Measurements from ENCODE around the gene CEP68. TPM values are rescaled to one million over a fixed set of nuclear protein-coding genes. Genes with fewer than 3 reads are reported as not detected.

The CEP68 gene, protein sequence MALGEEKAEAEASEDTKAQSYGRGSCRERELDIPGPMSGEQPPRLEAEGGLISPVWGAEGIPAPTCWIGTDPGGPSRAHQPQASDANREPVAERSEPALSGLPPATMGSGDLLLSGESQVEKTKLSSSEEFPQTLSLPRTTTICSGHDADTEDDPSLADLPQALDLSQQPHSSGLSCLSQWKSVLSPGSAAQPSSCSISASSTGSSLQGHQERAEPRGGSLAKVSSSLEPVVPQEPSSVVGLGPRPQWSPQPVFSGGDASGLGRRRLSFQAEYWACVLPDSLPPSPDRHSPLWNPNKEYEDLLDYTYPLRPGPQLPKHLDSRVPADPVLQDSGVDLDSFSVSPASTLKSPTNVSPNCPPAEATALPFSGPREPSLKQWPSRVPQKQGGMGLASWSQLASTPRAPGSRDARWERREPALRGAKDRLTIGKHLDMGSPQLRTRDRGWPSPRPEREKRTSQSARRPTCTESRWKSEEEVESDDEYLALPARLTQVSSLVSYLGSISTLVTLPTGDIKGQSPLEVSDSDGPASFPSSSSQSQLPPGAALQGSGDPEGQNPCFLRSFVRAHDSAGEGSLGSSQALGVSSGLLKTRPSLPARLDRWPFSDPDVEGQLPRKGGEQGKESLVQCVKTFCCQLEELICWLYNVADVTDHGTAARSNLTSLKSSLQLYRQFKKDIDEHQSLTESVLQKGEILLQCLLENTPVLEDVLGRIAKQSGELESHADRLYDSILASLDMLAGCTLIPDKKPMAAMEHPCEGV
- total RNA-seq, result 10 to 100 TPM; 21.4 to 48.0 (median 35.2) TPM

DNA sequence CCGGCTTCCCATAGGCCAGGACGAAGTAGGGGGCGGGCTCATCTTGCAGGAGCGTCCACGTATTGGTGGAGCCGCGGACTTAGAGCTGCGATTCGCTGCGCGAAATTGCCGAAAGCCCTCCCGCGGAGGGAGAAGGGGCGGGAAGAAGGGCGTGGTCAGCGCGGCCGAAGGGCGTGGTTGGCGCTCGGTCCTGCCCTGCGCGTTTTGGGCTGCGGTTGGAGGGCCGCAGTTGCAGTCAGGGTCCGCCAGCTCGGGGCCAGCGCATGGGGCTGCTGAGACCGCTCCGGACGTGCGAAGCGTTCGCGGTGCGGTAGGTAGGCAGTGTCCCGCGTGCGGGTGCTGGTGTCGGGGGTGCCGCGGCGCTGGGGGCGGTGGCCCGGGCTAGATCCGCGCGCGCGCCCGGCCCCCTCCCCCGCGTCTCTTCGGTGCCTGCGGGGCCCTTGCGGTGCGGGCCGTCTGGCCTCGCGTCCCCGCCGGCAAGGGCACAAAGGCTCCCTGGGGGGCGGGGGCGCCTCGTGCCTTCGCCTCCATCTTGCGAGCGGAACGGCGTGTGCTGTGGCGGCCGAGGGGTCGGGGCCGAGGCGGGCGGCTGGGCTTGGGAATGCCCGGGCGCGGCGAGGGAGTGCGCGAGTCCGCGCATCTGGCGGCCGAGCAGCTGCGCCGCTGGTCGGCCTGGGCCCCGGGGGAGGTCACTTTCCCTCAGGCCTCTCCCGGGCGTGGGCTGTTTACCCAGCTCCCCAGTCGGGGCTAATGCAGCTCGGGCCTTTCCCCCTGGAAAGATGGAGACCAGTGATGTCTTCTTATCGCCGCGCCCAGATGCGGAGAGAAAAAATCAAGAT is at the start of gene CEP68:
CEP68 (plus strand) TSS at position 202 of the 839 bp plus-strand sequence. CDS start 13,029 bp downstream, outside the sequence.
- H3K27me3 ChIP-seq, result no peaks in the 10 kb centered on the region
- peaks cover 48 to 50% of the 10 kb centered on the region in 2 donors for H3K4me1 ChIP-seq
- TF ChIP-seq POLR2A (IDR thresholded peaks at IDR 0.05), result peak; percentile 96 to 99
- TF ChIP-seq, protein P1, sequence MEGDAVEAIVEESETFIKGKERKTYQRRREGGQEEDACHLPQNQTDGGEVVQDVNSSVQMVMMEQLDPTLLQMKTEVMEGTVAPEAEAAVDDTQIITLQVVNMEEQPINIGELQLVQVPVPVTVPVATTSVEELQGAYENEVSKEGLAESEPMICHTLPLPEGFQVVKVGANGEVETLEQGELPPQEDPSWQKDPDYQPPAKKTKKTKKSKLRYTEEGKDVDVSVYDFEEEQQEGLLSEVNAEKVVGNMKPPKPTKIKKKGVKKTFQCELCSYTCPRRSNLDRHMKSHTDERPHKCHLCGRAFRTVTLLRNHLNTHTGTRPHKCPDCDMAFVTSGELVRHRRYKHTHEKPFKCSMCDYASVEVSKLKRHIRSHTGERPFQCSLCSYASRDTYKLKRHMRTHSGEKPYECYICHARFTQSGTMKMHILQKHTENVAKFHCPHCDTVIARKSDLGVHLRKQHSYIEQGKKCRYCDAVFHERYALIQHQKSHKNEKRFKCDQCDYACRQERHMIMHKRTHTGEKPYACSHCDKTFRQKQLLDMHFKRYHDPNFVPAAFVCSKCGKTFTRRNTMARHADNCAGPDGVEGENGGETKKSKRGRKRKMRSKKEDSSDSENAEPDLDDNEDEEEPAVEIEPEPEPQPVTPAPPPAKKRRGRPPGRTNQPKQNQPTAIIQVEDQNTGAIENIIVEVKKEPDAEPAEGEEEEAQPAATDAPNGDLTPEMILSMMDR (IDR thresholded peaks at IDR 0.05 in 4 of 5, conservative IDR thresholded peaks at IDR 0.05 in 1 of 5), result peak in 3 of 5 experiments; percentile 9 to 26 (median 19)
- peak within 1 kb of the TSS; percentile 90 to 96 (median 92) for H3K27ac ChIP-seq
- H3K9me3 ChIP-seq, result no peaks in the 10 kb centered on the region
- no peaks in the 10 kb centered on the region for H3K36me3 ChIP-seq
- DNase-seq (peak; percentile 98), ATAC-seq (peak; percentile 93)
- H3K4me3 ChIP-seq, result peak within 1 kb of the TSS; percentile 70 to 90 (median 86)
- in situ Hi-C loops (cut with MboI; ENCODE audit: low sequenced_read_pairs in 4 of 4) (loop anchor here in 1 of 4 donors (25.0 kb wide), 1 partner anchor 381 kb away; the partner anchor contains the start of gene SPRED2), intact Hi-C loops (cut with DNase I; ENCODE audit: low total_unique reads) (loop anchor here (1.0 to 10.0 kb wide), 4 partner anchors 69 to 1212 kb away; partner anchors contain the start of genes RAB1A, SLC1A4 and UGP2)

DNA sequence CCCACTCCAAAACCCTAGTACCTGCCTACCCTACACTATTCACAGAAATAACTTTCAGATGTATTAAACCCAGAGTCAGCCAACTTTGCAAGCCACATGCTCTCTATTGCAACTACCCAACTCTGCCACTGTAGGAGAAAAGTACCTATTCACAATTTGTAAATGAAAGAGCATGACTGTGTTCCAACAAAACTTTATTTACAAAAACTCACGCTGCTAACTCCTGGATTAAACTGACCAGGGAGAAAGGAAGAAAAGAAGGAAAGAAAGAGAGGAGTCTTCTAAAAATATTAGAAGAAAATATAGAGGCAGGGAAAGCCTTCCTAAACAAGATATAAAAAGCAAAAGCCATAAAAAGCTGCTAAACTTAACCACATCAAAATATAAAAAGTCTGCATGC is 42.4 kb upstream of the CEP68 start:
- Histone ChIP-seq H3K36me3 (peaks cover 0 to 40% of the 10 kb centered on the region in 2 donors), H3K27ac (no peak overlapping the region), H3K4me3 (no peak overlapping the region), H3K27me3 (no peaks in the 10 kb centered on the region), H3K4me1 (peaks cover 0 to 3% of the 10 kb centered on the region in 2 donors), H3K9me3 (no peaks in the 10 kb centered on the region)
- DNase-seq (no peak), ATAC-seq (no peak)
- intact Hi-C loops (cut with DNase I; ENCODE audit: low total_unique reads) (no loop called here), in situ Hi-C loops (cut with MboI; ENCODE audit: low sequenced_read_pairs in 4 of 4) (no loop called here)
- TF ChIP-seq POLR2A (IDR thresholded peaks at IDR 0.05), result no peak
- TF ChIP-seq, protein P1 (IDR thresholded peaks at IDR 0.05 in 4 of 5, conservative IDR thresholded peaks at IDR 0.05 in 1 of 5), result no peak

DNA sequence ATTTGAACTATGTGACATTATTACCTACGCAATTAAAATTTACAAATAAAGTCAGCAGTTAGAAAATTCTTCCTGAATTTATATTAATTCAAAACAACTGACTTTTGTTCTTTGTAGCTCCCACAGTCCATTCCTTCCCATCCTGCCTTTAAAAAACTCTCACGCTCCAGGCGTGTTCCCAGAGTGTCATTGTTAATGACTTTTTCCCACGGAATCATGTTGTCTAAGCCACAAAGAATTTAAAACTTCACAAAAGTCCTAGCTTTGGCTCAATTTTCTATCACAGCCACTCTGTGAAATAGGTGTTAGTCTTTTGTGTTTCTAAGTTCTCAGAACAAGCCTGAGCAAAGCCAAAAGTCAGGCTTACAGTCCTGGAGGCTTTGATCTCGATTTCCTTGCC is 40.5 kb upstream of the CEP68 start:
- TF ChIP-seq, protein P1 (IDR thresholded peaks at IDR 0.05 in 4 of 5, conservative IDR thresholded peaks at IDR 0.05 in 1 of 5), result no peak
- TF ChIP-seq POLR2A (IDR thresholded peaks at IDR 0.05), result no peak
- Histone ChIP-seq H3K27ac (no peak overlapping the region), H3K4me1 (peaks cover 0 to 3% of the 10 kb centered on the region in 2 donors), H3K36me3 (peaks cover 0 to 55% of the 10 kb centered on the region in 2 donors), H3K9me3 (no peaks in the 10 kb centered on the region), H3K27me3 (no peaks in the 10 kb centered on the region), H3K4me3 (no peak overlapping the region)
- in situ Hi-C loops (cut with MboI; ENCODE audit: low sequenced_read_pairs in 4 of 4) (no loop called here), intact Hi-C loops (cut with DNase I; ENCODE audit: low total_unique reads) (no loop called here)
- no peak for DNase-seq
- no peak for ATAC-seq

DNA sequence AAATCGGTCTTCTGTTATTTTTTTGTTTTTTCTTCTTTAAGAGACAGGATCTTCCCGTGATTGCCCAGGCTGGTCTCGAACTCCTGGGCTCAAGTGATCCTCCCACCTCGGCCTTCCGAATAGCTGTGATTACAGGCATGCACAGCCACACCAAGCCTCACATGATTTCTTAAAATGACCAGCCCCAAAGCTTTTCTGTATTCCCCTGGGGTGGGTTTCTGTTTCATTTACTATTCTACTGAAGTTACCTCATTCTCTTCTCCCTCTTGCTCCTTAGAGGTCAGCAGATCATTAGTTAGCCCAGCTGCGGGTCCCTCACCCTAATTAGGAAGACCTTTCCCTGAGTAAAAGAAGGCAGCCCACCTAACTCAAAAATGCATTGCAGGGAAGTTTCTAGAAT is 39.4 kb upstream of the CEP68 start:
- Histone ChIP-seq H3K9me3 (no peaks in the 10 kb centered on the region), H3K36me3 (peaks cover 0 to 58% of the 10 kb centered on the region in 2 donors), H3K27ac (peak overlapping the region in 1 of 4 donors; percentile 29), H3K4me1 (peaks cover 0 to 3% of the 10 kb centered on the region in 2 donors), H3K27me3 (no peaks in the 10 kb centered on the region), H3K4me3 (no peak overlapping the region)
- no peak for TF ChIP-seq POLR2A (IDR thresholded peaks at IDR 0.05)
- TF ChIP-seq, protein P1 (IDR thresholded peaks at IDR 0.05 in 4 of 5, conservative IDR thresholded peaks at IDR 0.05 in 1 of 5), result no peak
- no peak for DNase-seq
- in situ Hi-C loops (cut with MboI; ENCODE audit: low sequenced_read_pairs in 4 of 4) (no loop called here), intact Hi-C loops (cut with DNase I; ENCODE audit: low total_unique reads) (no loop called here)
- ATAC-seq, result no peak
